Smooth muscle cell of the brain vasculature (primary cell): ENCODE measurements around the gene DNAJC6.

Experiments used
- DNase-seq: peaks from one replicate; pipeline ENCODE4 v3.0.0-alpha.2; 2012; ENCODE audit warnings: low read depth, low spot score

Gene DNAJC6

GRCh38 chr1:65292861-65293593 is 16.3 kb upstream of the DNAJC6 start:
- DNase-seq, result no peak

GRCh38 chr1:65297706-65298105 is 11.6 kb upstream of the DNAJC6 start:
- no peak for DNase-seq

GRCh38 chr1:65299328-65299727 is 10.0 kb upstream of the DNAJC6 start:
- no peak for DNase-seq

GRCh38 chr1:65308781-65309303 is 501 bp upstream of the DNAJC6 start:
- DNase-seq, result no peak

GRCh38 chr1:65310078-65310587 is 790 bp downstream of the DNAJC6 start:
- no peak for DNase-seq

- DNase-seq, result no peak
Observed at GRCh38 chr1:65311760-65312159, 2.4 kb downstream of the DNAJC6 start.

GRCh38 chr1:65316233-65316632 is 6.9 kb downstream of the DNAJC6 start:
- DNase-seq, result no peak

GRCh38 chr1:65317866-65318653 is 8.7 kb downstream of the DNAJC6 start:
- DNase-seq, result no peak

- DNase-seq, result no peak
Observed at GRCh38 chr1:65319141-65319540, 9.8 kb downstream of the DNAJC6 start.

GRCh38 chr1:65319754-65320153 is 10.4 kb downstream of the DNAJC6 start:
- DNase-seq, result no peak

GRCh38 chr1:65321879-65322278 is 12.5 kb downstream of the DNAJC6 start:
- DNase-seq, result no peak

GRCh38 chr1:65323246-65323645 is 13.9 kb downstream of the DNAJC6 start:
- no peak for DNase-seq

- no peak for DNase-seq
Observed at GRCh38 chr1:65330021-65330420, 20.7 kb downstream of the DNAJC6 start.

- no peak for DNase-seq
Observed at GRCh38 chr1:65330822-65331221, 21.5 kb downstream of the DNAJC6 start.

GRCh38 chr1:65332821-65333220 is 23.5 kb downstream of the DNAJC6 start:
- DNase-seq, result no peak

GRCh38 chr1:65334081-65334480 is 24.7 kb downstream of the DNAJC6 start:
- DNase-seq, result no peak

GRCh38 chr1:65339866-65340468 is 30.6 kb downstream of the DNAJC6 start:
- DNase-seq, result no peak

GRCh38 chr1:65341381-65341780 is 32.0 kb downstream of the DNAJC6 start:
- no peak for DNase-seq

GRCh38 chr1:65343286-65343685 is 33.9 kb downstream of the DNAJC6 start:
- no peak for DNase-seq

- DNase-seq, result no peak
Observed at GRCh38 chr1:65344171-65344814, 35.0 kb downstream of the DNAJC6 start.

- DNase-seq, result no peak
Observed at GRCh38 chr1:65346190-65346589, 36.8 kb downstream of the DNAJC6 start.
